GM23248 (cell line): ENCODE data around the gene TUBD1. TPM values are rescaled to one million over a fixed set of nuclear protein-coding genes. Genes with fewer than 3 reads are reported as not detected.
"Not testable (repeated sequence)": the region's sequence is repeated elsewhere in the genome, so short reads cannot be mapped to it uniquely, and the experiment has no call there.

Source experiments
- DNase-seq: peaks from one replicate; pipeline ENCODE4 v3.0.0-alpha.2; 2015
- H2AFZ ChIP-seq: fragments of 200-600 bp; sonication (generic); 2 replicates; pipeline ENCODE4 v1.6.1; 2016; ENCODE audit warnings: antibody characterized with exemption
- H3F3A ChIP-seq: fragments of 200-600 bp; sonication (generic); 2 replicates; pipeline ENCODE4 v1.6.1; 2016; ENCODE audit warnings: mild to moderate bottlenecking, antibody characterized with exemption, mixed run types; ENCODE audit not compliant: insufficient read depth
- H3K27ac ChIP-seq: fragments of 200-600 bp; sonication (generic); 2 replicates; pipeline ENCODE4 v1.5.1; 2016; ENCODE audit warnings: mild to moderate bottlenecking
- H3K27me3 ChIP-seq: fragments of 200-600 bp; sonication (generic); replicated peaks from 2 replicates; pipeline ENCODE4 v1.6.1; 2016; ENCODE audit warnings: mild to moderate bottlenecking; ENCODE audit not compliant: insufficient read depth
- H3K36me3 ChIP-seq: fragments of 200-600 bp; sonication (generic); 2 replicates; pipeline ENCODE4 v1.6.1; 2016; ENCODE audit warnings: low read depth, mild to moderate bottlenecking
- H3K4me1 ChIP-seq: fragments of 200-600 bp; sonication (generic); 2 replicates; pipeline ENCODE4 v1.6.1; 2016; ENCODE audit warnings: mild to moderate bottlenecking; ENCODE audit not compliant: insufficient read depth
- H3K4me2 ChIP-seq: fragments of 200-600 bp; sonication (generic); one replicate; pipeline ENCODE4 v1.6.1; 2016; ENCODE audit warnings: mild to moderate bottlenecking; ENCODE audit not compliant: unreplicated experiment
- H3K4me3 ChIP-seq: fragments of 200-600 bp; sonication (generic); 2 replicates; pipeline ENCODE4 v1.5.1; 2016; ENCODE audit warnings: mild to moderate bottlenecking
- H3K79me2 ChIP-seq: fragments of 200-600 bp; sonication (generic); 2 replicates; pipeline ENCODE4 v1.6.1; 2016; ENCODE audit warnings: mild to moderate bottlenecking; ENCODE audit not compliant: insufficient read depth
- H3K9ac ChIP-seq: fragments of 200-600 bp; sonication (generic); 2 replicates; pipeline ENCODE4 v1.6.1; 2016; ENCODE audit warnings: mild to moderate bottlenecking
- H3K9me2 ChIP-seq: fragments of 200-600 bp; sonication (generic); 2 replicates; pipeline ENCODE4 v1.6.1; 2016; ENCODE audit warnings: mixed run types, mild to moderate bottlenecking, moderate library complexity; ENCODE audit not compliant: insufficient read depth
- H3K9me3 ChIP-seq: fragments of 200-600 bp; sonication (generic); one replicate; pipeline ENCODE4 v1.6.1; 2017; ENCODE audit warnings: low read depth
- H4K20me1 ChIP-seq: fragments of 200-600 bp; sonication (generic); 2 replicates; pipeline ENCODE4 v1.6.0; 2016; ENCODE audit not compliant: insufficient read depth
- EZH2 ChIP-seq: fragments of 200-600 bp; sonication (generic); IDR thresholded peaks from 2 replicates; pipeline ENCODE4 v1.6.1; 2018; ENCODE audit warnings: antibody characterized with exemption, mild to moderate bottlenecking; ENCODE audit not compliant: insufficient read depth, poor library complexity, severe bottlenecking
- EZH2phosphoT487 ChIP-seq: fragments of 200-600 bp; sonication (generic); IDR thresholded peaks from 2 replicates; pipeline ENCODE4 v1.6.1; 2018; ENCODE audit warnings: antibody characterized with exemption, moderate library complexity, mild to moderate bottlenecking, low read depth; ENCODE audit not compliant: insufficient read depth
- WGBS, 2 experiments: methylation state at CpG; one replicate each; pipeline ENCODE4 v1.1.6; 2015 to 2017; ENCODE audit warnings: low lambda C conversion rate in 2 of 2, low coverage in 1 of 2; ENCODE audit errors: missing lambda C conversion rate in 2 of 2; 5-methylcytosine and 5-hydroxymethylcytosine counted together
- in situ Hi-C: fragments of 300-500 bp; cut with MboI; formaldehyde crosslinking; loops from 2 replicates; pipeline ENCODE4 v1.15.0; 2020
- polyA plus RNA-seq: library from polyadenylated mRNA; unstranded; fragments of >200 nt; fragmentation: Nextera tagmentation; extraction: Ambion mirVana; gene quantifications from 2 replicates; pipeline ENCODE4 v1.2.1, GENCODE V29; 2016
- total RNA-seq: library from RNA; depleted of rRNA; stranded (reverse); fragments of >200 nt; shearing (Covaris generic); gene quantifications from 2 replicates; pipeline ENCODE4 v1.2.3, GENCODE V29; 2014

The TUBD1 gene
- total and polyA plus RNA-seq, 2 experiments from 2014 or later: 3.8 to 4.3 TPM

DNA sequence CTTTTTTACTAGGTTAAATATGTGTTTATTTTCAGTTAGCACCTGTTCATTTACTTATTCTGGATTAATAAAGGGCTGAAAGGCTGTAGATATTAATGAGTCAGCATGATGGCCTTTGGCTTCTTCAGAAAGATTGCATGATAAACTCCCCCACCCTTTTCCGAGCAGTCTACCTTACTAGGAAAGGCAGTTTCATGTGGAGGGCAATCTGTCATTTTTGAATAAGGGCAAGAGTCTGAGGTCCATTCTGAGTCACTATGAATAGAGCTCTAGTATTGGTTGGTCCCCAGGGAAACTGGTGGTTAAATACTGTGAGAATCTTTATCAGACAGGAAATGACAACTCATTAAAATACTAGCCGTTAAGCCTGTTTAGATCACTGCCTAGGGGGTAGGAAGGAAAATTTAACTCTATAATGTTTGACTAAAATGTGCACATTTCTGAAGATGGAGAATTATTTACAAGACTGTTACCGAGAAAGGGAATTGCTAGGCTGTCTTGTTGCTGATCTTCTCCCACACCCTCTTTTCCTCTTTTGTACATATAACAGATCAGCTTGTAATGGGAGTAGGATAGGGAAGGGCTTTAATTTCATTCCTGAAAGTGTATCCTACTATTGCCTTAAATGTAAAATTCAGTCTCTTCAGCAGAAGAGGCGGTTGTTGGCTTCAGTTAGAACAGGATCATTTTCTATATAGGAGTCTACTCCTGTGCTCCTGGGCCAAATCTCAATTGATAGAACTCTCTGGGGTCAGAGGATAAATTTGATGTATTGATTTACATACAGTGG lies 63.3 kb downstream of the TUBD1 start:
- H3K79me2 ChIP-seq: peaks cover 71% of the 10 kb centered on the region
- in situ Hi-C loops: loop anchor here (10.0 kb wide), 1 partner anchor 75 kb away; no protein-coding TSS in a partner anchor
- peak overlapping the region; percentile 93 for H3K9ac ChIP-seq

DNA sequence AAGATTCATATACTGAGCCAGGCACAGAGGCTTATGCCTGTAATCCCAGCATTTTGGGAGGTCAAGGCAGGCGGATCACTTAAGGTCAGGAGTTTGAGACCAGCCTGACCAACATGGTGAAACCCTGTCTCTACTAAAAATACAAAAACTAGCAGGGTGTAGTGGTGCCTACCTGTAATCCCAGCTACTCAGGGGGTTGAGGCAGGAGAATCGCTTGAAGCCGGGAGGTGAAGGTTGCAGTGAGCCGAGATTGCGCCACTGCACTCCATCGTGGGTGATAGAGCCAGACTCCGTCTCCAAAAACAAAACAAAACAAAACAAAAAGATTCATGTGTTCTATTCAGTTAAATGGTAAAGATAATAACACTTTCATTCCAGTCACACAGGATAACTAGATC lies 63.9 kb downstream of the TUBD1 start:
- H3K9ac ChIP-seq: peak overlapping the region; percentile 93
- H4K20me1 ChIP-seq, in situ Hi-C loops, H3K36me3 ChIP-seq, H3K9me2 ChIP-seq, H3K9me3 ChIP-seq, H3K27me3 ChIP-seq, H2AFZ ChIP-seq: not testable (repeated sequence)
- H3K27ac ChIP-seq: peak overlapping the region; percentile 99
- DNase-seq: peak; percentile 34
- peaks cover 75% of the 10 kb centered on the region for H3K4me1 ChIP-seq
- H3K4me3 ChIP-seq: peak overlapping the region; percentile 53
- peaks cover 59% of the 10 kb centered on the region for H3F3A ChIP-seq
- 28 to 30% methylated on average over 7 of the region's 7 CpGs for WGBS, 2 experiments
- H3K79me2 ChIP-seq: peaks cover 71% of the 10 kb centered on the region
- H3K4me2 ChIP-seq: peak overlapping the region; percentile 81

More for the DNA sequence above, 63.3 kb downstream of the TUBD1 start:
- H3K9me2 ChIP-seq: no peaks in the 10 kb centered on the region
- H3K9me3 ChIP-seq: no peaks in the 10 kb centered on the region
- peak overlapping the region; percentile 99 for H3K27ac ChIP-seq
- DNase-seq: peak; percentile 99
- no peaks in the 10 kb centered on the region for H3K27me3 ChIP-seq
- H3K36me3 ChIP-seq: no peaks in the 10 kb centered on the region
- peak overlapping the region; percentile 96 for H3K4me2 ChIP-seq
- peaks cover 59% of the 10 kb centered on the region for H3F3A ChIP-seq
- WGBS, 2 experiments: 2 to 3% methylated on average over 4 of the region's 4 CpGs
- peak overlapping the region; percentile 70 for H3K4me3 ChIP-seq
- H2AFZ ChIP-seq: no peak overlapping the region
- H4K20me1 ChIP-seq: no peaks in the 10 kb centered on the region
- peaks cover 75% of the 10 kb centered on the region for H3K4me1 ChIP-seq
- TF ChIP-seq EZH2phosphoT487 (0 out of 2 replicates have a peak, but pooled peaks have one; percentile 58), EZH2 (no peak)

DNA sequence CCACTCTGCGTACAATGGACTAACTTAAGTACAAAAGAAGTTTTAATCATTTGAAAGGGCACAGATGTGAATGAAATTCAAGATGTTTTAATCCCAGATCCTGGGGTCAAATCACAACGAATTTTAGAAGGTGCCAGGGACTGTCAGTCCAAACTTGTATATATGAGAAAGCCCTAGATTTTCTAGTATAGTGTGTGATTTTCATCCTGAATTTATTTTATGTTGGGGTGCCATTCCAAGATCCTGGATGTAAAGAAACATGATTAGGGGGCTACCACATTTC lies 64.3 kb downstream of the TUBD1 start:
- peaks cover 59% of the 10 kb centered on the region for H3F3A ChIP-seq
- no peaks in the 10 kb centered on the region for H3K9me2 ChIP-seq
- WGBS, 2 experiments: 78% methylated on average over 2 of the region's 2 CpGs
- TF ChIP-seq EZH2phosphoT487 (no peak), EZH2 (no peak)
- in situ Hi-C loops: no loop called here
- H3K36me3 ChIP-seq: no peaks in the 10 kb centered on the region
- peaks cover 71% of the 10 kb centered on the region for H3K79me2 ChIP-seq
- peaks cover 75% of the 10 kb centered on the region for H3K4me1 ChIP-seq
- peak overlapping the region; percentile 99 for H3K27ac ChIP-seq
- H3K4me3 ChIP-seq: peak overlapping the region; percentile 53; the same call in 1 of the 2 replicates
- no peaks in the 10 kb centered on the region for H4K20me1 ChIP-seq
- H3K4me2 ChIP-seq: peak overlapping the region; percentile 81
- H2AFZ ChIP-seq: no peak overlapping the region
- H3K9ac ChIP-seq: peak overlapping the region; percentile 93
- H3K9me3 ChIP-seq: no peaks in the 10 kb centered on the region
- DNase-seq: no peak
- H3K27me3 ChIP-seq: no peaks in the 10 kb centered on the region

DNA sequence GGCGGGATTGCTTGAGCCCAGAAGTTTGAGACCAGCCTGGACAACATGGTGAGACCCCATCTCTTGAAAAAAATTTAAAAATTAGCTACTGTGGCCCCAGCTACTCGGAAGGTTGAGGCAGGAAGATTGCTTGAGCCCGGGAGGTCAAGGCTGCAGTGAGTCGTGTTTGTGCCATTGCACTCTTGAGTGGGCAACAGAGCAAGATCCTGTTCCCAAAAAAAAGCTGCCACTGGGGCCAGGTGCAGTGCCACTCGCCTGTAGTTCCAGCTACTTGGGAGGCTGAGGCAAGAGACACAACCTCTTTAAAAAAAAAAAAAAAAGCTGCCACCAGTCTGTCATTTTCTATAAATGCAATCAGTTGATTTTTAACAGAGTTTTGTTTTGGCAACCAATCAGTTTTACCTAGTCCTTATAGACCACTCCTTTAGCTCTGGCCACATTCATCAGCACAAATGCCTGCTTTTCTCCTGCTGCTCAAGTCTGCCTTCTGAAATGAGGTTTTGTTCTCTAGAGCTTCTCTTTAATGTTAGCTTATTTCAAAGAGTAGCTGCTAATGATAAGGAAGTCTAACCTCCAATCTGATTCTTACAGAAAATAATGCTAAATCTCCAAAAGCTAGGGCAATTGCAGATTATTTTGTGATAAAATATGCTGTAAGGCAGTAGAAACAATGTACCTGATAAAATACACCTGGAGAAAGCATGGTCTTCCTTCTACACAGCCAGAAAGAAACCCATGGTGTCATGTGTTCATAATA lies 64.8 kb downstream of the TUBD1 start:
- Histone ChIP-seq H3K9me2 (no peaks in the 10 kb centered on the region), H3K9me3 (no peaks in the 10 kb centered on the region), H3K36me3 (no peaks in the 10 kb centered on the region), H2AFZ (no peak overlapping the region), H3K4me2 (peak overlapping the region; percentile 81), H3F3A (peaks cover 59% of the 10 kb centered on the region), H3K4me1 (peaks cover 71% of the 10 kb centered on the region), H3K9ac (peak overlapping the region; percentile 93), H3K79me2 (peaks cover 69% of the 10 kb centered on the region), H3K4me3 (no peak overlapping the region), H3K27me3 (no peaks in the 10 kb centered on the region), H3K27ac (peak overlapping the region; percentile 99), H4K20me1 (no peaks in the 10 kb centered on the region)
- 90 to 97% methylated on average over 5 of the region's 5 CpGs for WGBS, 2 experiments
- in situ Hi-C loops: no loop called here
- no peak for DNase-seq
- no peak for TF ChIP-seq EZH2
- TF ChIP-seq EZH2phosphoT487: no peak
